ENCODE measurements around the gene RPP14.

Gene RPP14

GRCh38 chr3:58342676-58343075 is 36.6 kb downstream of the RPP14 start:
- Histone ChIP-seq H3K4me1 (ENCODE audit: control insufficient read depth, insufficient read depth, low read length) (no peaks in the 10 kb centered on the region), H3K4me3 (ENCODE audit: low read depth, low read length) (no peak overlapping the region), H3K9me3 (ENCODE audit: control insufficient read depth, insufficient read depth, low read depth, low read length) (no peaks in the 10 kb centered on the region), H3K36me3 (ENCODE audit: control insufficient read depth in 2 of 2, insufficient read depth in 1 of 2, low read length in 2 of 2) (peaks cover 0 to 10% of the 10 kb centered on the region in 2 experiments; a peak in 2 of 3 replicates), H3K27ac (ENCODE audit: extremely low read depth, low read depth, low read length) (no peak overlapping the region)
- CTCF ChIA-PET = interaction anchor here (0.6 to 0.8 kb wide), 2 partner anchors 165 to 500 kb away, joined by 3 to 6 read pairs; no protein-coding TSS in a partner anchor
- POLR2A ChIA-PET = no interaction called here
- TF ChIP-seq ZNF391 (tag by site-specific recombination; IDR thresholded peaks at IDR 0.05; ENCODE audit: borderline replicate concordance, low read depth) = no peak
- TF ChIP-seq EGR2 (tag by site-specific recombination; IDR thresholded peaks at IDR 0.05; ENCODE audit: low read depth) = no peak
- TF ChIP-seq ZNF157 (tag by site-specific recombination; IDR thresholded peaks at IDR 0.05) = no peak
- TF ChIP-seq KLF17 (tag by site-specific recombination; IDR thresholded peaks at IDR 0.05) = no peak
- TF ChIP-seq HIC1 (tag by site-specific recombination; IDR thresholded peaks at IDR 0.05) = no peak
- no peak for TF ChIP-seq SP3 (tag by site-specific recombination; IDR thresholded peaks at IDR 0.05)
- no peak for TF ChIP-seq ZNF48 (tag by site-specific recombination; IDR thresholded peaks at IDR 0.05)

GRCh38 chr3:58345457-58345856 is 39.4 kb downstream of the RPP14 start:
- no peak overlapping the region for H3K4me3 ChIP-seq (ENCODE audit: low read depth, low read length)
- TF ChIP-seq ZBTB6 (tag by site-specific recombination; IDR thresholded peaks at IDR 0.05) (no peak), ZNF266 (tag by site-specific recombination; IDR thresholded peaks at IDR 0.05; ENCODE audit: low read depth) (no peak), ZNF704 (tag by site-specific recombination; IDR thresholded peaks at IDR 0.05) (no peak), ZNF404 (tag by site-specific recombination; IDR thresholded peaks at IDR 0.05) (no peak)
- no peak overlapping the region for H3K27ac ChIP-seq (ENCODE audit: extremely low read depth, low read depth, low read length)
- peaks cover 0 to 13% of the 10 kb centered on the region in 2 experiments; a peak in 2 of 3 replicates for H3K36me3 ChIP-seq (ENCODE audit: control insufficient read depth in 2 of 2, insufficient read depth in 1 of 2, low read length in 2 of 2)
- H3K4me1 ChIP-seq (ENCODE audit: control insufficient read depth, insufficient read depth, low read length) = no peaks in the 10 kb centered on the region
- ChIA-PET CTCF (no interaction called here), POLR2A (no interaction called here)
- H3K9me3 ChIP-seq (ENCODE audit: control insufficient read depth, insufficient read depth, low read depth, low read length) = no peaks in the 10 kb centered on the region

GRCh38 chr3:58346368-58346767 is 40.3 kb downstream of the RPP14 start:
- Histone ChIP-seq H3K27ac (ENCODE audit: extremely low read depth, low read depth, low read length) (no peak overlapping the region), H3K4me3 (ENCODE audit: low read depth, low read length) (no peak overlapping the region), H3K36me3 (ENCODE audit: control insufficient read depth in 2 of 2, insufficient read depth in 1 of 2, low read length in 2 of 2) (peaks cover 0 to 13% of the 10 kb centered on the region in 2 experiments; a peak in 2 of 3 replicates), H3K4me1 (ENCODE audit: control insufficient read depth, insufficient read depth, low read length) (no peaks in the 10 kb centered on the region), H3K9me3 (ENCODE audit: control insufficient read depth, insufficient read depth, low read depth, low read length) (no peaks in the 10 kb centered on the region)
- ChIA-PET POLR2A (no interaction called here), CTCF (no interaction called here)
- TF ChIP-seq ZNF629 (tag by site-specific recombination; IDR thresholded peaks at IDR 0.05) (no peak), ZNF426 (tag by site-specific recombination; IDR thresholded peaks at IDR 0.05) (no peak), ZNF707 (tag by site-specific recombination; IDR thresholded peaks at IDR 0.05) (no peak), ZNF132 (tag by site-specific recombination; IDR thresholded peaks at IDR 0.05; ENCODE audit: borderline replicate concordance) (no peak)

Data from HEK293 (cell line).